Activated CD8-positive, alpha-beta memory T cell treated with anti-CD3 and anti-CD28 coated beads for 4 hours (primary cell): ENCODE results near the gene TUBB2B.
"Not testable (repeated sequence)": the region's sequence is repeated elsewhere in the genome, so short reads cannot be mapped to it uniquely, and the experiment has no call there.

Experiments used
- DNase-seq, 2 donors: peaks; one replicate each; pipeline ENCODE4 v3.0.0-alpha.2; 2020; ENCODE audit warnings: low read depth in 2 of 2

TUBB2B gene

GRCh38 chr6:3258201-3258600, 30.7 kb upstream of the TUBB2B start:
- no peak for DNase-seq

- DNase-seq, result no peak
These were observed 26.1 kb upstream of the TUBB2B start for GRCh38 chr6:3253597-3253961.

GRCh38 chr6:3252861-3253596, 25.6 kb upstream of the TUBB2B start:
- no peak for DNase-seq

GRCh38 chr6:3252369-3252768, 24.9 kb upstream of the TUBB2B start:
- DNase-seq, result no peak

- peak; percentile 66 to 67 for DNase-seq
These were observed 24.2 kb upstream of the TUBB2B start for GRCh38 chr6:3251462-3252314.

- no peak for DNase-seq
These were observed 22.8 kb upstream of the TUBB2B start for GRCh38 chr6:3250231-3250675.

GRCh38 chr6:3249821-3250220, 22.4 kb upstream of the TUBB2B start:
- no peak for DNase-seq

GRCh38 chr6:3247255-3248146, 20.0 kb upstream of the TUBB2B start:
- no peak for DNase-seq

- DNase-seq, result no peak
These were observed 17.8 kb upstream of the TUBB2B start for GRCh38 chr6:3245216-3245615.

GRCh38 chr6:3244832-3245161, 17.3 kb upstream of the TUBB2B start:
- not testable (repeated sequence) for DNase-seq

- no peak for DNase-seq
These were observed 16.8 kb upstream of the TUBB2B start for GRCh38 chr6:3244003-3244831.

GRCh38 chr6:3242768-3243167, 15.3 kb upstream of the TUBB2B start:
- DNase-seq, result no peak

GRCh38 chr6:3241745-3242144, 14.3 kb upstream of the TUBB2B start:
- DNase-seq, result not testable (repeated sequence)

GRCh38 chr6:3240595-3240994, 13.1 kb upstream of the TUBB2B start:
- DNase-seq, result no peak

- no peak for DNase-seq
These were observed 11.8 kb upstream of the TUBB2B start for GRCh38 chr6:3239110-3239830.

- no peak for DNase-seq
These were observed 10.6 kb upstream of the TUBB2B start for GRCh38 chr6:3237761-3238662.

GRCh38 chr6:3236005-3236404, 8.6 kb upstream of the TUBB2B start:
- no peak for DNase-seq

- DNase-seq, result no peak
These were observed 8.0 kb upstream of the TUBB2B start for GRCh38 chr6:3235486-3235885.

- no peak for DNase-seq
These were observed 6.5 kb upstream of the TUBB2B start for GRCh38 chr6:3233904-3234303.

- DNase-seq, result no peak
These were observed 5.9 kb upstream of the TUBB2B start for GRCh38 chr6:3233321-3233720.
